B cell (primary cell): Measurements from ENCODE around the gene MMP2.

Experiments used
- EZH2 ChIP-seq: IDR thresholded peaks from 2 replicates; pipeline ENCODE4 v1.6.1; 2012; ENCODE audit warnings: borderline replicate concordance, low read depth, mild to moderate bottlenecking, moderate library complexity, low read length; ENCODE audit not compliant: insufficient read depth, poor library complexity, severe bottlenecking
- TF ChIP-seq, protein P1 (sequence below): fragments of 200-600 bp; IDR thresholded peaks from one replicate; pipeline ENCODE4 v1.8.0; 2022; ENCODE audit warnings: antibody characterized with exemption, mild to moderate bottlenecking

DNA sequence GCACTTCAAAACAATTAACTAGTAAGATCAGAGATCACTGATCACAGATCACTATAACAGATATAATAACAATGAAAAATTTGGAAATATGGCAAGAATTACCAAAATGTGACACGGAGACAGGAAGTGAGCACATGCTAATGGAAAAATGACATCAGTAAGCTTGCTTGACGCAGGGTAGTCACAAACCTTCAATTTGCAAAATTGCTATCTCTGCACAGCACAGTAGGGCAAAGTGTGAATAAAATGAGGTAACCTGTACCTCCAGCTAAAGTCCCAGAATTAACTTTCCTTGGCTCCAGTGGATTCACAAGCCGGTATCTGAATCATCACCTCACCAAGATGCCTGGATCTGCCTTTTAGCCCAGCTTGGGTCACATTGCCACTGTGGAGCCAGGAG lies 4.2 kb upstream of the MMP2 start:
- TF ChIP-seq, protein P1, sequence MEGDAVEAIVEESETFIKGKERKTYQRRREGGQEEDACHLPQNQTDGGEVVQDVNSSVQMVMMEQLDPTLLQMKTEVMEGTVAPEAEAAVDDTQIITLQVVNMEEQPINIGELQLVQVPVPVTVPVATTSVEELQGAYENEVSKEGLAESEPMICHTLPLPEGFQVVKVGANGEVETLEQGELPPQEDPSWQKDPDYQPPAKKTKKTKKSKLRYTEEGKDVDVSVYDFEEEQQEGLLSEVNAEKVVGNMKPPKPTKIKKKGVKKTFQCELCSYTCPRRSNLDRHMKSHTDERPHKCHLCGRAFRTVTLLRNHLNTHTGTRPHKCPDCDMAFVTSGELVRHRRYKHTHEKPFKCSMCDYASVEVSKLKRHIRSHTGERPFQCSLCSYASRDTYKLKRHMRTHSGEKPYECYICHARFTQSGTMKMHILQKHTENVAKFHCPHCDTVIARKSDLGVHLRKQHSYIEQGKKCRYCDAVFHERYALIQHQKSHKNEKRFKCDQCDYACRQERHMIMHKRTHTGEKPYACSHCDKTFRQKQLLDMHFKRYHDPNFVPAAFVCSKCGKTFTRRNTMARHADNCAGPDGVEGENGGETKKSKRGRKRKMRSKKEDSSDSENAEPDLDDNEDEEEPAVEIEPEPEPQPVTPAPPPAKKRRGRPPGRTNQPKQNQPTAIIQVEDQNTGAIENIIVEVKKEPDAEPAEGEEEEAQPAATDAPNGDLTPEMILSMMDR = no peak
- no peak for TF ChIP-seq EZH2
